ENCODE data around the gene ARFIP1. TPM values are rescaled to one million over a fixed set of nuclear protein-coding genes. Genes with fewer than 3 reads are reported as not detected.

ARFIP1 gene
- total and polyA plus RNA-seq, 2 of the 8 experiments (the other 6 are each of a cell fraction or from before 2014, with no cell fraction given): 13.5 to 38.0 TPM

DNA sequence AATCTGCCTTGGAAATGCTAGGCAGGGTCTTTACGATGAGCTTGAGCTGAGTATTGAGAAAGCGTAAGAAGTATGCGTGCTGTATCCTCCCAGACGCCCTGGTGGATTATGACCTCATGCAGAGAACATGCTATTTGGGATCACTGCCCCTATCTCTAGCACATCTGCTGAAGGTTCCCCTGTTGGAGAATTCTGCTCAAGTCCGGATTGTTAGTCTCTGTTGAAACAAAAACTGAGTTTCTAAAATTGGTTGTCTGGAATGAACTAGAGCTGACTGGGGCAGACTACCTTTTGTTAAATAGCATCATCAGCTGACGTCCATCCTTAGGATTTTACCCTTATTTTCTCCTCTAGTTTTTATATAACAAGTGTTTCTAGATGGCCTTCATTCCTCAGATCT, 163.9 kb downstream of the ARFIP1 start:
- H2BK120ac ChIP-seq (replicated peaks; ENCODE audit: low read depth, low read length): no peak overlapping the region
- ChIA-PET CTCF (ENCODE audit: partially characterized antibody) (interaction anchor here (1.0 to 1.8 kb wide), 7 partner anchors 8 to 183 kb away, joined by 3 to 8 read pairs (median 5); partner anchors contain the start of gene FHDC1), POLR2A (ENCODE audit: partially characterized antibody) (interaction anchor here (0.9 kb wide), 1 partner anchor 17 kb away, joined by 3 read pairs; no protein-coding TSS in a partner anchor)
- H3K4me1 ChIP-seq (replicated peaks in 1 of 4; ENCODE audit: control insufficient read depth in 3 of 4, insufficient read depth in 4 of 4, low read length in 3 of 4): peaks cover 0 to 6% (median 2%) of the 10 kb centered on the region in 4 experiments; a peak in 2 of 7 replicates
- H2BK5ac ChIP-seq (ENCODE audit: low read depth, low read length): no peak overlapping the region
- H3K4me2 ChIP-seq (ENCODE audit: insufficient read depth in 1 of 2, low read depth in 2 of 2, low read length in 2 of 2): no peak overlapping the region
- H3K27ac ChIP-seq (ENCODE audit: low read depth, low read length): no peak overlapping the region
- H4K20me1 ChIP-seq (replicated peaks in 1 of 2; ENCODE audit: control insufficient read depth in 1 of 2, insufficient read depth in 2 of 2, low read length in 2 of 2): peaks cover 10 to 17% of the 10 kb centered on the region in 2 experiments
- DNase-seq (ENCODE audit: low read depth in 1 of 2, low spot score in 2 of 2) (no peak), FAIRE-seq (no peak)
- H3K4ac ChIP-seq (replicated peaks; ENCODE audit: insufficient read length, low read depth, low read length): no peak overlapping the region
- H3K56ac ChIP-seq (replicated peaks; ENCODE audit: insufficient read length, low read depth, low read length): no peak overlapping the region
- H2AFZ ChIP-seq (ENCODE audit: low read length): no peak overlapping the region
- no peaks in the 10 kb centered on the region; the same call in 1 of the 2 replicates for H3K23me2 ChIP-seq (ENCODE audit: low read depth, low read length)
- H2BK12ac ChIP-seq (ENCODE audit: low read depth, low read length): no peak overlapping the region
- H3K18ac ChIP-seq (ENCODE audit: extremely low read depth, low read length): no peak overlapping the region
- H3K23ac ChIP-seq (ENCODE audit: insufficient read length): no peak overlapping the region
- peaks cover 9% of the 10 kb centered on the region; the same call in 1 of the 2 replicates for H3K79me1 ChIP-seq (ENCODE audit: low read depth, low read length)
- H2BK15ac ChIP-seq (ENCODE audit: low read length): no peak overlapping the region
- no peak for TF ChIP-seq CTBP2 (IDR thresholded peaks at IDR 0.05; ENCODE audit: borderline replicate concordance, insufficient read depth, insufficient read length, low read length)
- no peak for TF ChIP-seq KDM4A (IDR thresholded peaks at IDR 0.05; ENCODE audit: low read depth, low read length, severe bottlenecking)
- TF ChIP-seq CHD2 (IDR thresholded peaks at IDR 0.05; ENCODE audit: low read length): no peak
- no peak for TF ChIP-seq CEBPB (IDR thresholded peaks at IDR 0.05; ENCODE audit: low read depth, low read length)
- TF ChIP-seq CHD1 (IDR thresholded peaks at IDR 0.05; ENCODE audit: low read depth, low read length): no peak
- TF ChIP-seq TEAD4 (IDR thresholded peaks at IDR 0.05; ENCODE audit: low read depth, low read length): no peak
- no peak for TF ChIP-seq BCL11A (IDR thresholded peaks at IDR 0.05; ENCODE audit: low read depth in 2 of 2, low read length in 2 of 2)
- no peak for TF ChIP-seq NANOG (IDR thresholded peaks at IDR 0.05; ENCODE audit: insufficient read depth, low read depth, low read length, poor library complexity, severe bottlenecking)
- no peak for TF ChIP-seq GABPA (IDR thresholded peaks at IDR 0.05; ENCODE audit: borderline replicate concordance, insufficient read depth, low read length)
- TF ChIP-seq EP300 (IDR thresholded peaks at IDR 0.05; ENCODE audit: borderline replicate concordance in 1 of 2, low read depth in 2 of 2, low read length in 2 of 2): no peak
- no peak for TF ChIP-seq SIN3A (conservative IDR thresholded peaks at IDR 0.05 in 1 of 2, IDR thresholded peaks at IDR 0.05 in 1 of 2; ENCODE audit: low read depth in 1 of 2, low read length in 2 of 2)
- no peak for TF ChIP-seq ZNF274 (IDR thresholded peaks at IDR 0.05; ENCODE audit: borderline replicate concordance, extremely low read depth, low read length)
- WGBS, 2 experiments (ENCODE audit: extremely low coverage in 1 of 2, insufficient coverage in 1 of 2, insufficient read length in 1 of 2, insufficient replicate concordance in 2 of 2, low coverage in 1 of 2, low lambda C conversion rate in 2 of 2, missing lambda C conversion rate in 1 of 2): 79% methylated on average over 6 of the region's 6 CpGs; no CpG with 5 or more reads in 1 of the 2 experiments
- H4K91ac ChIP-seq (replicated peaks; ENCODE audit: insufficient read length, low read length): no peak overlapping the region
- no peak overlapping the region for H4K5ac ChIP-seq (ENCODE audit: insufficient read length, low read depth, low read length)
- H3K79me2 ChIP-seq (ENCODE audit: control insufficient read depth in 1 of 2, insufficient read depth in 2 of 2, low read length in 2 of 2): peaks cover 20 to 91% of the 10 kb centered on the region in 2 experiments
- peaks cover 0 to 22% (median 14%) of the 10 kb centered on the region in 4 experiments; a peak in 5 of 8 replicates for H3K36me3 ChIP-seq (ENCODE audit: control insufficient read depth in 2 of 4, insufficient read depth in 4 of 4, low read length in 3 of 4)
- H3K9me3 ChIP-seq (ENCODE audit: insufficient read depth in 2 of 2, low read depth in 1 of 2, low read length in 1 of 2): no peaks in the 10 kb centered on the region
- H2BK20ac ChIP-seq (ENCODE audit: low read length): no peak overlapping the region
- no peak overlapping the region for H3K14ac ChIP-seq (ENCODE audit: insufficient read length)
- H3K27me3 ChIP-seq (replicated peaks in 1 of 4; ENCODE audit: control insufficient read depth in 3 of 4, extremely low read depth in 1 of 4, insufficient read depth in 3 of 4, low read length in 3 of 4): peaks cover 0 to 1% (median 0%) of the 10 kb centered on the region in 4 experiments; a peak in 2 of 7 replicates
- H3K4me3 ChIP-seq (ENCODE audit: extremely low read depth in 1 of 4, insufficient read depth in 2 of 4, low read depth in 3 of 4, low read length in 4 of 4): no peak overlapping the region
- no peak overlapping the region for H2AK5ac ChIP-seq (ENCODE audit: low read depth, low read length)
- no peak overlapping the region for H3K9ac ChIP-seq (replicated peaks in 1 of 4; ENCODE audit: extremely low read depth in 1 of 4, low read depth in 3 of 4, low read length in 3 of 4)
- no peak overlapping the region for H4K8ac ChIP-seq (ENCODE audit: extremely low read depth, insufficient read depth, low read length)
